Measurements from ENCODE around the gene HAGH.

DNA sequence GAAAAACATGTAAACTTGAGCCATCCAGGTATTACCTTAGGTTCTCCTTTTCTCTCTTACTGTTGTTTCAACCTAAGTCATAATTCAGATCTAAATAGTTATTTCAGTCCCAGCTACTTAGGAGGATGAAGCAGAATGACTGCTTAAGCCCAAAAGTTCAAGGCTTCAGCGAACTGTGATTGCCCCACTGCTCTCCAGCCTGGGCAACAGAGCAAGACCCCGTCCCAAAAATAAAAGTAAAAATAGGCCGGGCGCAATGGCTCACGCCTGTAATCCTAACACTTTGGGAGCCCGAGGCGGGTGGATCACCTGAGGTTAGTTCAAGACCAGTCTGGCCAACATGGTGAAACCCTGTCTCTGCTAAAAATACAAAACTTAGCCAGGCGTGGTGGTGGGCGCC lies 35.8 kb upstream of the HAGH start:
- TF ChIP-seq POLR2A (IDR thresholded peaks at IDR 0.05): no peak
- TF ChIP-seq, protein P1, sequence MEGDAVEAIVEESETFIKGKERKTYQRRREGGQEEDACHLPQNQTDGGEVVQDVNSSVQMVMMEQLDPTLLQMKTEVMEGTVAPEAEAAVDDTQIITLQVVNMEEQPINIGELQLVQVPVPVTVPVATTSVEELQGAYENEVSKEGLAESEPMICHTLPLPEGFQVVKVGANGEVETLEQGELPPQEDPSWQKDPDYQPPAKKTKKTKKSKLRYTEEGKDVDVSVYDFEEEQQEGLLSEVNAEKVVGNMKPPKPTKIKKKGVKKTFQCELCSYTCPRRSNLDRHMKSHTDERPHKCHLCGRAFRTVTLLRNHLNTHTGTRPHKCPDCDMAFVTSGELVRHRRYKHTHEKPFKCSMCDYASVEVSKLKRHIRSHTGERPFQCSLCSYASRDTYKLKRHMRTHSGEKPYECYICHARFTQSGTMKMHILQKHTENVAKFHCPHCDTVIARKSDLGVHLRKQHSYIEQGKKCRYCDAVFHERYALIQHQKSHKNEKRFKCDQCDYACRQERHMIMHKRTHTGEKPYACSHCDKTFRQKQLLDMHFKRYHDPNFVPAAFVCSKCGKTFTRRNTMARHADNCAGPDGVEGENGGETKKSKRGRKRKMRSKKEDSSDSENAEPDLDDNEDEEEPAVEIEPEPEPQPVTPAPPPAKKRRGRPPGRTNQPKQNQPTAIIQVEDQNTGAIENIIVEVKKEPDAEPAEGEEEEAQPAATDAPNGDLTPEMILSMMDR (IDR thresholded peaks at IDR 0.05): no peak
